Measurements from ENCODE around the gene PCSK4.

- TF ChIP-seq RAD21 (CRISPR knock-in tag; IDR thresholded peaks at IDR 0.05) (no peak; the same call in 1 of the 2 replicates), SIN3B (IDR thresholded peaks at IDR 0.05; ENCODE audit: low read length) (no peak), TOE1 (CRISPR knock-in tag; IDR thresholded peaks at IDR 0.05) (no peak), GABPA (IDR thresholded peaks at IDR 0.05; ENCODE audit: low read depth, low read length) (no peak), GABPA (CRISPR knock-in tag; IDR thresholded peaks at IDR 0.05; ENCODE audit: low read depth) (no peak), TARDBP (CRISPR knock-in tag; IDR thresholded peaks at IDR 0.05) (no peak), THAP7 (CRISPR knock-in tag; IDR thresholded peaks at IDR 0.05) (no peak), JDP2 (CRISPR knock-in tag; IDR thresholded peaks at IDR 0.05; ENCODE audit: borderline replicate concordance) (no peak), ZC3H4 (CRISPR knock-in tag; IDR thresholded peaks at IDR 0.05; ENCODE audit: borderline replicate concordance) (no peak), ZBTB21 (CRISPR knock-in tag; IDR thresholded peaks at IDR 0.05) (no peak), SP1 (IDR thresholded peaks at IDR 0.05) (no peak), SP1 (CRISPR knock-in tag; IDR thresholded peaks at IDR 0.05) (no peak), RBFOX2 (IDR thresholded peaks at IDR 0.05; ENCODE audit: low read depth, low read length) (no peak), ZNF691 (CRISPR knock-in tag; IDR thresholded peaks at IDR 0.05; ENCODE audit: borderline replicate concordance, low read depth) (no peak)
Observed at GRCh38 chr19:1469255-1470054, 20.7 kb downstream of the PCSK4 start.

Measured in HepG2 (cell line).